ENCODE data around the gene LGSN.
"Not testable (repeated sequence)": the region's sequence is repeated elsewhere in the genome, so short reads cannot be mapped to it uniquely, and the experiment has no call there.

LGSN gene

GRCh38 chr6:63319939-63320338 is at the start of gene LGSN:
LGSN (minus strand) TSS chr6:63319983; CDS start chr6:63319943, 40 bp downstream.
- DNase-seq (ENCODE audit: low read depth in 2 of 2): no peak

GRCh38 chr6:63368347-63368746 is 48.6 kb upstream of the LGSN start:
- no peak for DNase-seq (ENCODE audit: low read depth in 2 of 2)

- not testable (repeated sequence) for DNase-seq (ENCODE audit: low read depth in 2 of 2)
Measured at GRCh38 chr6:63362500-63363120, 42.8 kb upstream of the LGSN start.

DNA sequence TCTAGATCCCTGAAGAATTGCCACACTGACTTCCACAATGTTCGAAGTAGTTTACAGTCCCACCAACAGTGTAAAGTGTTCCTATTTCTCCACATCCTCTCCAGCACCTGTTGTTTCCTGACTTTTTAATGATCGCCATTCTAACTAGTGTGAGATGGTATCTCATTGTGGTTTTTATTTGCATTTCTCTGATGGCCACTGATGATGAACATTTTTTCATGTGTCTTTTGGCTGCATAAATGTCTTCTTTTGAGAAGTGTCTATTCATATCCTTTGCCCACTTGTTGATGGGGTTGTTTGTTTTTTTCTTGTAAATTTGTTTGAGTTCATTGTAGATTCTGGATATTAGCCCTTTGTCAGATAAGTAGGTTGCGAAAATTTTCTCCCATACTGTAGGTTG is 37.6 kb upstream of the LGSN start:
- not testable (repeated sequence) for DNase-seq (ENCODE audit: low read depth in 2 of 2)

DNA sequence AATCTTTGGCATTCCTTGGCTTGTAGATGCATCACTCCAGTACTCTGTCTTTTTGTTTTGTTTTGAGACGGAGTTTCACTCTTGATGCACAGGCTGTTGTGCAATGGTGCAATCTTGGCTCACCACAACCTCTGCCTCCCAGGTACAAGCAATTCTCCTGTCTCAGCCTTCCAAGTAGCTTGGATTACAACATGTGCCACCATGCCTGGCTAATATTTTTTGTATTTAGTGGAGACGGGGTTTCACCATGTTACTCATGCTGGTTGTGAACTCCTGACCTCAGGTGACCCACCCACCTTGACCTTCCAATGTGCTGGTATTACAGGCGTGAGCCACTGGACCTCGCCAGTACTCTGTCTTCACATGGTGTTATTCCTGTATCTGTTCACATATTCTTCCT is 35.8 kb upstream of the LGSN start:
- no peak for DNase-seq (ENCODE audit: low read depth in 2 of 2)

DNA sequence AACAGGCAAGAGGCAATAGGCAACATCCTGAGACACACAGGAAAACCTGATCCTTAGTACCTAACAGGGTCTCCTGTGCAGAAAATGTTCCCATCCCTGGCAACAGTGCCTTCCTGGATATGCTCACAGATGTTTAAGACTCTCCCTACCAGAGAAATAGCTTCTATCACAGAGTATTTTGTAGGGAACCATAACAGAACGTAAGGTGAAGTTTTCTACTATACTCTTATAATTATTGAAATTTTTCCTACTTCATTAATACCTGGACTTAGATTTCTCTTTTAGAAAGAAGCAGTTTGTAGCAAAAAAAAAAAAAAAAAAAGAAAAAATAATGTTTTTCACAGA is 33.5 kb upstream of the LGSN start:
- DNase-seq (ENCODE audit: low read depth in 2 of 2): no peak

- DNase-seq (ENCODE audit: low read depth in 2 of 2): no peak
Measured at GRCh38 chr6:63352544-63353285, 32.9 kb upstream of the LGSN start.

DNA sequence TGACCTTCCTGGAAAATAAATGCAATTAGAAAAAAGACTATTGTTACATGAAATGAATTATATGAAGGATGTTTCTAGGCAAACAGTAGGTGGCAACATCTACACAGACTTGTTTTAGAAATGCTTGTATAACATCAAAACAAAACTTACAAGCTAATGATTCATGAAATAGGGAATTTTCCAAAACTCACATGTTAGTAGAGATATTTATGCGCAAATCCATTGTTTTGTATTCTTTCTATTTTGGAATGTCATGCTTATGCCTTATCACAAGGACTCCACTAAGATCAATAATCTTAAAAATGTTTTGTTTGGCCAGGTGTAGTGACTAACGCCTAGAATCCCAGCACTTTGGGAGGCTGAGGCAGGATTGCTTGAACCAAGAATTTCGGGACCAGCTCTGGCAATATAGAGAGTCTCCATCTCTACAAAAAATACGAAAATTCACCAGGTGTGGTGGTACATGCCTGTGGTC is 32.3 kb upstream of the LGSN start:
- no peak for DNase-seq (ENCODE audit: low read depth in 2 of 2)

DNA sequence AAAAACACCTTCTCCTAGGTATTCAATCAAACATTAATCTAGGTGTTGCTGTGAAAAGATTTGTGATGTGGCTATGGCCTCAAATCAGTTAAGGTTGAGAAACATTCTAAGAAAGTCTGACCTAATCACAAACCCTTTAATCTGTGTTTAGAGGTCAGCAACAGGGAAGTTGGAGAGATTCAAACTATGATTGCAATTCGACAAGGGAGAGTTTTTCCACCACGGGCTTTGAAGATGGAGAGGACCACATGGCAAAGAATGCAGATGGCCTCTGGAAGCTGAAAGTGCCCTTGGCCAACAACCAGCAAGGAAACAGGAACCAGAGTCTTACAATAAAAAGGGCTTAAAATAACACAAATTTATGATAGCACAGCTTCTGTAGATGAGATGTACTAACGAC is 29.6 kb upstream of the LGSN start:
- no peak for DNase-seq (ENCODE audit: low read depth in 2 of 2)

GRCh38 chr6:63348836-63349235 is 29.1 kb upstream of the LGSN start:
- DNase-seq (ENCODE audit: low read depth in 2 of 2): no peak

DNA sequence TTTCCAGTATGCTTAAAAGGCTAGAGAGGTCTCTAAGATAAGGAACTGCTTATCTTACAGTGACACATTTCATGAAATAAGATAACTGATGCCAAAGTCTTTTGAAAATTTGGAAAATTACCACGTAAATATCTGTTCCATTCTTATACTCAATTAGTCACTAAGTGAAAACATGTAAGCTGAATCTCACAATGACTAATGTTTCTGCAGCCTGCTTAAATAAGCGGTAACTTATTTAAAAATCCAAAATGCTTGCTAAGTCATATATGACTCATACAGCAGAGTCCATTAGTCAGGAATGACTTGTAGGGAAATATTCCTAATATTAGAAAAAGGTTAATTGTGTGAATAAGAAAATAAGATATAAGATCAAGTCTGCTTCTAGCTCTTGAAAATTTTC is 27.8 kb upstream of the LGSN start:
- no peak for DNase-seq (ENCODE audit: low read depth in 2 of 2)

DNA sequence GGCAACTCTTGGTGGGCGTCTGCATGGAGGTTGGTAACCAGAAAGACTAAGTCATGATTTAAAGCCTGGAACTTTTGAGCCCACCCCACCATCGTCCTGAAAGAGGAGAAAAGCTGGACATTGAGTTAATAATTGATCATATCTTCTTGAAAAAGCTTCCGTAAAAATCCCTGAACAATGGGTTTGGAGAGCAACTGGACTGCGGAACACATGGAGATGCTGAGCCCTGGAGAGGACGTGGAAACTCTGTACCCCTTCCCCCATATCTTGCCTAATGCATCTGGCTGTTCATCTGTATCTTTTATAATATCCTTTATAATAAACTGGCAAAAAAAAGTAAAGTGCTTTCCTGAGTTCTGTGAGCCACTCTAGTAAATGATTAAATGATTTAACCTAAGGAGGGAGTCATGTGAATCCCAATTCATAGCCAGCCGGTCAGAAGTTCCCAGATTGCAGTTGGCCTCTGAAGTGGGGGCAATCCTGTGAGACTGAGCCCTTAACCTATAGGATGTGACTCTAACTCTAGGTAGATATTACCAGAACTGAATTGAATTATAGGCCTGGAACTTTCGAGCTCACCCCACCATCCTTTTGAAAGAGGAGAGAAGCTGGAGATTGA is 26.5 kb upstream of the LGSN start:
- no peak for DNase-seq (ENCODE audit: low read depth in 2 of 2)

- no peak for DNase-seq (ENCODE audit: low read depth in 2 of 2)
Measured at GRCh38 chr6:63340351-63340750, 20.6 kb upstream of the LGSN start.

GRCh38 chr6:63334652-63335051 is 14.9 kb upstream of the LGSN start:
- not testable (repeated sequence) for DNase-seq (ENCODE audit: low read depth in 2 of 2)

DNA sequence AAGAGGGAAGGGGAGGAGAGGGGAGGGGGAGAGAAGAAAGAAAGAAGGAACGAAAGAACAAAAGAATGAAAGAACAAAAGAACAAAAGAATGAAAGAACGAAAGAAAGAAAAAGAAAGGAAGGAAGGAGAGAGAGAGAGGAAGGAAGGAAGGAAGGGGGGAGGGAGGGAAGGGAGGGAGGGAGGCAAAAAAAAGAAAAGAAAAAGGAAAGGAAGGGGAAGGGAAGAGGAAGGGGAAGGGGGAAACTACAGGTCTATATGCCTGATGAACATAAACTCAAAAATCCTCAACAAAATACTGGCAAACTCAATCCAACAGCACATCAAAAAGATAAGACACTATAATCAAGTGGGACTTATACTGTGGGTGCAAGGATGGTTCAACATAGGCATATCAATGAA is 13.7 kb upstream of the LGSN start:
- DNase-seq (ENCODE audit: low read depth in 2 of 2): no peak

DNA sequence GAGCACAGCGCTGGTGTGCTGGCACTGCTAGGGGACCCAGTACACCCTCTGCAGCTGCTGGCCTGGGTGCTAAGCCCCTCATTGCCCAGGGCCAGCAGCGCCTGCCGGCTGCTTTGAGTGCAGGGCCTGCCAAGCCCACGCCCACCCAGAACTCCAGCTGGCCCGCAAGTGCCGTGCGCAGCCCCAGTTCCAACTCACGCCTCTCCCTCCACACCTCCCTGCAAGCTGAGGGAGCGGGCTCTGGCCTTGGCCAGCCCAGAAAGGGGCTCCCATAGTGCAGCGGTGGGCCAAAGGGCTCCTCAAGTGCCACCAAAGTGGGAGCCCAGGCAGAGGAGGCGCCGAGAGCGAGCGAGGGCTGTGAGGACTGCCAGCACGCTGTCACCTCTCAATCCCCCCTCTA is 6.8 kb upstream of the LGSN start:
- not testable (repeated sequence) for DNase-seq (ENCODE audit: low read depth in 2 of 2)

DNA sequence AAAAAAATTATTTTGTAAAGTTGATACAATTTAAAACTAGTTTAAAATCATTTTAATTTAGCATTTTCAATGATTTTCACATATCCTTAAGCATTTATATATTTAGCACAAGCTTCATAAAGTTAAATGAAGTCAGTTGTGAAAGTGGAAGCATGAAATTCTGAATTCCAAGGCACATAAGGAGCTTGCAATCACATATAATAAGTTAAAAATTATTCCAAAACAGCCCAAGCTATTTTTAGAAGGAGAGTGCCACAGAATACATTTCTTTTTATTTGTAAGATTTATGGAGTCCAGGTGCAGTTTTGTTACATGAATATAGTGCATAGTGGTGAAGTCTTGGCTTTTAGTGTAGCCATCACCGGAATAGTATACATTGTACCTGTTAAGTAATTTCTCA is 3.2 kb upstream of the LGSN start:
- no peak for DNase-seq (ENCODE audit: low read depth in 2 of 2)

DNA sequence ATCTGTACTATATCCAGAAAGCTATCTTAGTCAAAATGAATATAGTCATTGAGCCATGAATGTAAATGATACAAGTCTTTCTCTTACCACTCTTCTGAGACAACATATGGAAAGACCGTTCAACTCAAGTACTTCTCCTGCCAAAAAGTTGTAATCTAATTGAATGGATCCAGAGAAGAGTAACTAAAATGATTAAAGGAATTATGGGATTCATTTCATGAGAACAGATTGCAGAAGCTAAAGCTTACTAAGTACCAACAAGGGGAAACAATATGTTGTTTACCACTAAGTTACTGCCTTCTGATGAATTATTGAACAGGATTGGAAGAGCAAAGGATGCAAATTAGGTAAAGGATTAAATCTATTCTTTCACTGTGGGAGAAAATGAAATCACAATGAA is 2.0 kb upstream of the LGSN start:
- no peak for DNase-seq (ENCODE audit: low read depth in 2 of 2)

GRCh38 chr6:63317641-63318040 is 2.1 kb downstream of the LGSN start:
- DNase-seq (ENCODE audit: low read depth in 2 of 2): no peak

DNA sequence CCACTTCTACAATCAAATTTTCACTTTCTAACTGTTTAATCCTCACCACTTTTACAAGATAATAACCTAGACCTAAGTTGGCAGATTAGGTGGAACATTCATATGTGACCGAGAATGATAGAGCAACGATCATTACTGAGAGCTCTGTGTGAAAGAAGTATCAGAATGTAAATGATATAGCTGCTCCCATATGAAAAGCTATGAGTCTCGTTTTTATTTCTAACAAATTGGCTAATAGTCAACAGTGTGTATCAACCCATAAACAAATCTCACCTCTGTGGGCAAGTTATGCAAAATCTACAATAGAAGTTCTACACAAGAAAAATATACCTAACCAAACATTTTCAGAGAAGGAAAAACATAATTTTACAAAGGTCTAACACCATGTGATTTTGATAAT is 3.7 kb downstream of the LGSN start:
- DNase-seq (ENCODE audit: low read depth in 2 of 2): no peak

DNA sequence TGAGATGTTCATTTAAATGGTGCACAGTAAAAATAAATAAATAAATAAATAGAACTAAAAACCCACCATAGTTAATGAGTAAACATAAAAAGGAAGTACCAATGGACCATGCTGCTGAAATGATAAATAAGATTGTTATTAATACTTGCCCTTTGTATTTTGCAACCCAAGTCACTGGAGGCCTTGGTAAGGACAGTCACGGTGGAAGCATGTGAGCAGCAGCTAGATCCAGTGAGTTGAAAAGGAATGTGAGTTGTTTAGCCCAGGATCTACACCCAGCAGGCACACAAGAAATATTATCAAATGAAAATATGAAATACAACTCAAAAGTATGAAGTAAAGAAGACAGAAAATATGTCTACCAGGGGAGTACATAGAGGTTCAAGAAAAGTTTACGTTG is 6.7 kb downstream of the LGSN start:
- DNase-seq (ENCODE audit: low read depth in 2 of 2): no peak

GRCh38 chr6:63307581-63308246 is 12.1 kb downstream of the LGSN start:
- DNase-seq (ENCODE audit: low read depth in 2 of 2): no peak

- no peak for DNase-seq (ENCODE audit: low read depth in 2 of 2)
Measured at GRCh38 chr6:63306420-63306819, 13.4 kb downstream of the LGSN start.
